ENCODE results near the gene MYMK. TPM values are rescaled to one million over a fixed set of nuclear protein-coding genes. Genes with fewer than 3 reads are reported as not detected.

The MYMK gene
- total RNA-seq, 1 experiment from 2014 or later: not detected

- no peak for DNase-seq (ENCODE audit: low spot score)
Measured at GRCh38 chr9:133468777-133469421, 55.9 kb downstream of the MYMK start.

GRCh38 chr9:133468374-133468773 is 56.4 kb downstream of the MYMK start:
- DNase-seq (ENCODE audit: low spot score): no peak

- no peak for DNase-seq (ENCODE audit: low spot score)
Measured at GRCh38 chr9:133467101-133467500, 57.7 kb downstream of the MYMK start.

- no peak for DNase-seq (ENCODE audit: low spot score)
Measured at GRCh38 chr9:133465984-133466383, 58.8 kb downstream of the MYMK start.

- no peak for DNase-seq (ENCODE audit: low spot score)
Measured at GRCh38 chr9:133464638-133465037, 60.1 kb downstream of the MYMK start.

Other genes with a start within 250 kb of the MYMK start
- gene ABO, start 249.8 kb downstream of the MYMK start, total RNA-seq (2014; rRNA removed; shearing (Covaris generic)): 3.1 and 4.8 TPM in 2 replicates
- 30.4 and 32.1 TPM in 2 replicates for gene SURF6, start 188.8 kb downstream of the MYMK start, total RNA-seq (2014; rRNA removed; shearing (Covaris generic))
- 55.0 and 58.8 TPM in 2 replicates for gene MED22, start 176.8 kb downstream of the MYMK start, total RNA-seq (2014; rRNA removed; shearing (Covaris generic))
- gene RPL7A, start 176.7 kb downstream of the MYMK start, total RNA-seq (2014; rRNA removed; shearing (Covaris generic)): 2,195 and 2,237 TPM in 2 replicates
- 27.7 and 32.7 TPM in 2 replicates for gene SURF1, start 168.5 kb downstream of the MYMK start, total RNA-seq (2014; rRNA removed; shearing (Covaris generic))
- 94.2 and 135 TPM in 2 replicates for gene SURF2, start 168.4 kb downstream of the MYMK start, total RNA-seq (2014; rRNA removed; shearing (Covaris generic))
- gene SURF4, start 148.9 kb downstream of the MYMK start, total RNA-seq (2014; rRNA removed; shearing (Covaris generic)): 297 and 299 TPM in 2 replicates
- gene STKLD1, start 148.6 kb downstream of the MYMK start, total RNA-seq (2014; rRNA removed; shearing (Covaris generic)): not detected in 2 replicates
- gene REXO4, start 106.9 kb downstream of the MYMK start, total RNA-seq (2014; rRNA removed; shearing (Covaris generic)): 30.7 and 32.3 TPM in 2 replicates
- gene ADAMTS13, start 102.6 kb downstream of the MYMK start, total RNA-seq (2014; rRNA removed; shearing (Covaris generic)): 0.39 and 1.0 TPM in 2 replicates
- gene CACFD1, start 65.0 kb downstream of the MYMK start, total RNA-seq (2014; rRNA removed; shearing (Covaris generic)): 48.0 and 59.5 TPM in 2 replicates
- gene SLC2A6, start 45.9 kb downstream of the MYMK start, total RNA-seq (2014; rRNA removed; shearing (Covaris generic)): 12.5 and 14.4 TPM in 2 replicates
- gene ADAMTSL2, start 9.7 kb upstream of the MYMK start, total RNA-seq (2014; rRNA removed; shearing (Covaris generic)): 0.16 and 0.25 TPM in 2 replicates
- not detected in 2 replicates for gene FAM163B, start 84.4 kb upstream of the MYMK start, total RNA-seq (2014; rRNA removed; shearing (Covaris generic))
- not detected in 2 replicates for gene DBH, start 111.4 kb upstream of the MYMK start, total RNA-seq (2014; rRNA removed; shearing (Covaris generic))
- gene SARDH, start 213.4 kb upstream of the MYMK start, total RNA-seq (2014; rRNA removed; shearing (Covaris generic)): 2.5 and 2.7 TPM in 2 replicates

All from HT-29 (cell line).